ENCODE data around the gene IQSEC3. TPM values are rescaled to one million over a fixed set of nuclear protein-coding genes. Genes with fewer than 3 reads are reported as not detected.

IQSEC3 gene
- total and polyA plus RNA-seq, 2 of the 13 experiments (the other 11 are each of a cell fraction or from before 2014, with no cell fraction given) = not detected

DNA sequence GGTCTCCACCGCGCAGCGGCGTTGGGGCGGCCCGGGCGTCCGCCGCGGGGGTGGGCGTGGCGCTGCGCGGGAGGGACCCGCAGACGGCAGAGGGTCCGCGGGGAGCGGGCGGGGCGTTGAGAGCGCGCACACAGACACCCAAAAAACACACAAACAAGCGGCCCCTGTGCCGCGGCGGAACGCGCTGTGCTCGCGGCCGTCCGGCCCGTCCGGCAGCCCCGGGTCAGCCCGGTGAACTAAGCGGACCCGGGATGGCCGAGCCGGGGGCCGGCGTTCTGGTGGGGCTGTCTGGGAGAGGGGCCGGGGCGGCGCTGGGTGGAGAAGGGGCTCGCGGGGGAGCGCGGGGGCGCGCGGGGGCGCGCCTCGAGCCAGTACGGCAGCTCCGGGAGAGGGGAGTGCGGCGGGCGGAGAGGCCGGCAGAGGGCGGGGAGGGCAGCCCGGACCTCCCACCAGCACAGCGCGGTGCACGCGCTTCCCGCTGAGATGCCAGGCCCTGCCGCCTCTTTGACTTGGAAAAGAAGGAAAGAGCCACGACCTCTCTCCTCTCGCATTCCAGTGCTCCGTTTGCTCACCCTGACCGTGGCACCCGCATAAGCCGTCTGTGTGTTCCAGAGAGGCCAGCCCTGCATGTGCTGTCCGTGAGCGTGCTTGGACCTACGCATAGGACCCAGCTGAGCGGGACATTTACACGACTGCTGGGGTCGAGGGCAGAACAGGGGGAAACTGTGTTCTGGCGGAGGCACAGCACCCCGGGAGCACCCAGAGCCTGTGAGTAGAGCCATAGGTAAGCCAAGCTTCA lies 137.1 kb downstream of the IQSEC3 start (continued):
- TF ChIP-seq, protein P1, sequence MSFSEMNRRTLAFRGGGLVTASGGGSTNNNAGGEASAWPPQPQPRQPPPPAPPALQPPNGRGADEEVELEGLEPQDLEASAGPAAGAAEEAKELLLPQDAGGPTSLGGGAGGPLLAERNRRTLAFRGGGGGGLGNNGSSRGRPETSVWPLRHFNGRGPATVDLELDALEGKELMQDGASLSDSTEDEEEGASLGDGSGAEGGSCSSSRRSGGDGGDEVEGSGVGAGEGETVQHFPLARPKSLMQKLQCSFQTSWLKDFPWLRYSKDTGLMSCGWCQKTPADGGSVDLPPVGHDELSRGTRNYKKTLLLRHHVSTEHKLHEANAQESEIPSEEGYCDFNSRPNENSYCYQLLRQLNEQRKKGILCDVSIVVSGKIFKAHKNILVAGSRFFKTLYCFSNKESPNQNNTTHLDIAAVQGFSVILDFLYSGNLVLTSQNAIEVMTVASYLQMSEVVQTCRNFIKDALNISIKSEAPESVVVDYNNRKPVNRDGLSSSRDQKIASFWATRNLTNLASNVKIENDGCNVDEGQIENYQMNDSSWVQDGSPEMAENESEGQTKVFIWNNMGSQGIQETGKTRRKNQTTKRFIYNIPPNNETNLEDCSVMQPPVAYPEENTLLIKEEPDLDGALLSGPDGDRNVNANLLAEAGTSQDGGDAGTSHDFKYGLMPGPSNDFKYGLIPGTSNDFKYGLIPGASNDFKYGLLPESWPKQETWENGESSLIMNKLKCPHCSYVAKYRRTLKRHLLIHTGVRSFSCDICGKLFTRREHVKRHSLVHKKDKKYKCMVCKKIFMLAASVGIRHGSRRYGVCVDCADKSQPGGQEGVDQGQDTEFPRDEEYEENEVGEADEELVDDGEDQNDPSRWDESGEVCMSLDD (CRISPR knock-in tag; IDR thresholded peaks at IDR 0.05; ENCODE audit: borderline replicate concordance) = no peak
- TF ChIP-seq ZNF7 (CRISPR knock-in tag; IDR thresholded peaks at IDR 0.05) (no peak), ZFP36 (IDR thresholded peaks at IDR 0.05; ENCODE audit: borderline replicate concordance, low read depth, low read length, partially characterized antibody) (no peak)

DNA sequence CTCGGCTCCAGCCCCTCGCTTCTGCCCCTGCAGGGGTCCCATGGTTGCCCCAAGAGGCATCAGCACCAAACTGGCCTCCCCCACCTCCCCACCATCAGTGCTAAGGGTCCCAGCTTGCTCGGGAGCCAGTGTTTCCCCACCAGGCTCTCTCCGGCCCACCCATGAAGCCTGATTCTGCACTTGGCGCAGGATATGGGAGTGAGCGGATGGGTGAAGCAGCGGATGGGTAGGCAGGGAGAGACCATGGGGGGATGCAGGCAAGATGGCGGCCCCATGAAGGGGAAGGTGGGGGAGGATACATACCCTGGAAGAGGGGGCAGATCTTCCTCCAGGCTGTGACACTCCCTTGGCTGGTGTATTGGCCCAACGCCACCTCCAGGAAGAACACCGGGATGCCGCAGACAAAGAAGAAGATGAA lies 137.7 kb downstream of the IQSEC3 start:
- ChIA-PET POLR2A (no interaction called here), CTCF (ENCODE audit: low intra/inter-chr PET ratio, low total read pairs) (no interaction called here)

More for the DNA sequence above, 137.7 kb downstream of the IQSEC3 start:
- Histone ChIP-seq H3K27me3 (ENCODE audit: control insufficient read depth in 1 of 2, insufficient read depth in 2 of 2, low read length in 2 of 2) (no peaks in the 10 kb centered on the region), H4K20me1 (ENCODE audit: insufficient read depth, low read length) (no peaks in the 10 kb centered on the region), H3K27ac (ENCODE audit: extremely low read length, insufficient read depth, low read length) (no peak overlapping the region), H3K4me1 (ENCODE audit: insufficient read depth, low read length) (peaks cover 16% of the 10 kb centered on the region), H3K4me3 (replicated peaks in 1 of 3; ENCODE audit: insufficient read depth in 1 of 3, low read depth in 2 of 3, low read length in 3 of 3) (no peak overlapping the region), H2AFZ (ENCODE audit: low read length) (no peak overlapping the region), H3K9ac (ENCODE audit: insufficient read depth, low read depth, low read length) (no peak overlapping the region), H3K9me3 (ENCODE audit: low read length) (no peaks in the 10 kb centered on the region), H3K4me2 (ENCODE audit: low read depth, low read length) (no peak overlapping the region), H3K36me3 (replicated peaks in 1 of 2; ENCODE audit: control insufficient read depth in 1 of 2, insufficient read depth in 2 of 2, low read length in 2 of 2) (no peaks in the 10 kb centered on the region), H3K79me2 (ENCODE audit: insufficient read depth, low read length) (no peaks in the 10 kb centered on the region)
- TF ChIP-seq ARID2 (CRISPR knock-in tag; IDR thresholded peaks at IDR 0.05; ENCODE audit: borderline replicate concordance) (no peak), FOXK2 (IDR thresholded peaks at IDR 0.05) (no peak), ZNF878 (CRISPR knock-in tag; IDR thresholded peaks at IDR 0.05) (no peak), U2AF1 (optimal IDR thresholded peaks at IDR 0.05; ENCODE audit: low read depth, low read length) (no peak), ZNF547 (CRISPR knock-in tag; IDR thresholded peaks at IDR 0.05) (no peak), ZNF788 (CRISPR knock-in tag; IDR thresholded peaks at IDR 0.05; ENCODE audit: borderline replicate concordance) (no peak), FLYWCH1 (CRISPR knock-in tag; IDR thresholded peaks at IDR 0.05) (no peak), MAZ (IDR thresholded peaks at IDR 0.05; ENCODE audit: borderline replicate concordance, low read depth, low read length) (no peak), MAZ (CRISPR knock-in tag; IDR thresholded peaks at IDR 0.05; ENCODE audit: low read depth) (no peak), IKZF1 (IDR thresholded peaks at IDR 0.05) (no peak), NFIC (IDR thresholded peaks at IDR 0.05; ENCODE audit: low read length) (no peak)
- TF ChIP-seq, protein P2, sequence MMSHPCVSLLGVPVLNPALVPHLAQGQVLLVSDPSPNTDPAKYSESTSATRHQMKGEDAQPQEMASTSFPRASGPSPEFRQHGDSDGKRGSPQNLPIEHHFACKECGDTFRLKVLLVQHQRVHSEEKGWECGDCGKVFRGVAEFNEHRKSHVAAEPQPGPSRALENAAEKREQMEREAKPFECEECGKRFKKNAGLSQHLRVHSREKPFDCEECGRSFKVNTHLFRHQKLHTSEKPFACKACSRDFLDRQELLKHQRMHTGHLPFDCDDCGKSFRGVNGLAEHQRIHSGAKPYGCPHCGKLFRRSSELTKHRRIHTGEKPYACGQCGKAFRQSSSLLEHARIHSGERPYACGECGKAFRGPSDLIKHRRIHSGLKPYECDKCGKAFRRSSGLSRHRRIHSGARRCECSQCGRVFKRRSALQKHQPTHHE (CRISPR knock-in tag; IDR thresholded peaks at IDR 0.05; ENCODE audit: borderline replicate concordance) = no peak
- intact Hi-C loops (cut with micrococcal nuclease; ENCODE audit: unreplicated experiment) = no loop called here
- in situ Hi-C loops (cut with HindIII; ENCODE audit: extremely low pct_ligation_motif_present, low pct_unique_long_range_greater_than_20kb) = no loop called here
- no peak for FAIRE-seq
- 93% methylated on average over 9 of the region's 11 CpGs for WGBS (ENCODE audit: low lambda C conversion rate)
- ATAC-seq = no peak
- DNase-seq (ENCODE audit: low spot score) = no peak
- BruUV-seq (replicated peaks) = no TSS peak
